NCI-H82 treated with DMSO at 0.1 percent for 48 hours (cell line): ENCODE data around the gene B4GALNT4.
"Not testable (repeated sequence)": the region's sequence is repeated elsewhere in the genome, so short reads cannot be mapped to it uniquely, and the experiment has no call there.

Experiments
- DNase-seq: peaks from one replicate; lab custom pipeline; 2025; ENCODE audit not compliant: unreplicated experiment; lab: John Stamatoyannopoulos, UW

The B4GALNT4 gene

DNA sequence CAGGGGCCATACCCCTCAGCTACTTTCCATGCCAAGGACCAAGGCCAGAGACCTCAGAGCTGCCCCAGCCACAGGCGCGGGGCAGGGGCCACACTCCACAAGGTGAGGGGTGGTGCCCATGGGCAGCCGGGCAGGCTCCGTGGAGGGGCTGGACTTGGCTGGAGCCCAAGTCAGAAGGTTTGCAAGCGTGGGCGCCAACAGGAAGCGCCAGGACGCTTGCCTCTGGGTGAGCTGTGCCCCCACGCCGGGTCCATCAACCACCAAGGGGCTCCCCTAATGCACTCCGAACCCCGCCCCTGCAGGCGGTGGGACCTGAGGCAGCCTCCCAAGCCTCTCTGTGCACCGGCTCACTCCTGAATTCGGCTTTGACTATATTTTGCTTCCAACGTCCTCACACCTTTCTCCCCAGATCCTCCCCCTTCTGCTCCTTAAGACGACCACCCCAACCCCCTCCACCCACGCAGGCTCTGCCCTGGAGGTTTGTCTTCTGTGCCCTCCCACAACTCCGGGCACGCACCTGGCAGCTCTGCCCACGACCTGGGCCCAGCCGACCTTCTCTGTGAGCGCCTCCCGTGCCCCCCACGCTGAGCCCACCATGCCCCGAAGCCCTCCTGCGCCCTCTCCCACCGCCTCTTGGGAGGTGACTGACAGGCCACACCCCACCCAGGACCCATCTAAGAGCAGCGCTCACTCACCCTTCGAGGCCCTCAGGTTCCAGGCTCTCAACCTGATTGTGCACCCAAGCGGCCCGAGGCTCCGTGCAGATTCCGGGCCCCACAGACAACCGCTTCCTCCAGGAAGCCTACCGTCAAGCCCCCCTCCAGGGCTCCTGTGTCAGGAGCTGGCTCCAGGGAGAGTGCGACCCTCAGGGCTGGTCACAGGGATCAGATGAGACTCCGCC lies 22.1 kb downstream of the B4GALNT4 start:
- DNase-seq: no peak

DNA sequence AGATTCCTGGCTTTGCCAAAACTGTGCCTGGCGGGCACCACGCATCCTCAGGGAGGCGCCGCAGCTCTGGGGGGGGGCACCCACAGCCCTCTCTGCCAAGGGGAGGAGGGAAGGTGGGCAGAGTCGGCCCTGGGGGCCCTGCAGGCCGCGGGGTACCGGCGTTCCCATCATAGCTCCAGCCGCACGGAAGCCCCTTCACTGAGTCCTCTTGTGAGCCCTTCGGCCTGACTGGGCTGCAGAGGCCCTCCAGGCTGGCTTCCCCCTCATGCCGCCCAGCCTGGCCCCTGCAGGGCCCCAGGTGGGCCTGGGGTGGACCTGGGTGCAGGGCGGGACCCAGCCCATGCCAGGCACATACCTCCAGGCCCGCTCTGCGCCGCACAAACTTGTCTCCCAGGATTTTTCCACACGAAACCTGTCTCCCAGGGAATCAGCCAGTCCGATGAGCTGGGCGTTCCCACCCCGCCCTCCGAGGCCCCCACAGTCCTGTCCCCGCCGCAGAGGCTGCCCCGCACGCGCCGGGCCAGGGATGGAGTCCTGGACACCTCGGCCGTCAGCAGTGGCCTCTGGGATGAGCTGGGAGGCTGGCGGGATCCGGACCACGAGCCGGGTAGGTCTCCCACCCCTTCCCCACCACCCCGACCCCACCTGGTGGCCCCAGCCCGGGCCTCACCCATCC lies 22.9 kb downstream of the B4GALNT4 start:
- DNase-seq: no peak

DNA sequence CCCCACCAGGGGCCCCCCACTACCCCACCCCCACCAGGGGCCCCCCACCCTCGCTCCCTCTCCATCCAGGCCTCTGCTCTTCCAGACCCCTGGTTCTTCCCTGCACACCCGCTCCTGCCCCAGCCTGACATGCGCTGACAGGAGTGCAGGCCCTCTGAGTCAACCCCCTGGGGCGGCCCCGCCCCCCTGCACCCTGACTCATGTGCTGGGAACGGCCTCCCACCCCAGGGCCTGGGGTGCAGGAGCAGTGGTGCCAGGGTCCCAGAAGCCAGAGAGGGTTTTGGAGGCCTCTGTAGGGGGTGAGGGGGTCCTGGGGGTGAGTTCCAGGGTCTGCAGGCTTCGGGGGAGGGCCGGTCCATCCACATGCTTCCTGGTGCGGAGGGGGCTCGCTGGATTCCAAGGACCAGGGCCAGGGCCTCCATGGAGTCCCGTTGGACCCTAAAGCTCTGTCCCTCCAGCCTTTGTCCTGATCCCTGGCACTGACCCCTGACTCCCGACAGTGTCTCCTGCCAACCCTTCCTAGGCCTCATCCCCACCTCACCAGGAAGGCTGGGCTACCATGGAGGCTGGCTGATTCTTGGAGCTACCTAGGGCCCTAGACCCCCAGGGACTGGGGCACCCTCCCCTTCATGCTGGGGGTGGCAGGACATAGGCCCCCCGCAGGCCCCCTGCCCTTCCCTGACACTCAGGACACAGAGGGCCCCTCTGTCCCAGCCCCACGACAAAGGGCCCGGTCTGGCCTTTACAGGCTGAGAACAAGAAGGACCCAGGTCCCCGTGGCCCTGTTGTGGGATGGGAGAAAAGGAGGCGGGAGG lies 24.1 kb downstream of the B4GALNT4 start:
- no peak for DNase-seq

DNA sequence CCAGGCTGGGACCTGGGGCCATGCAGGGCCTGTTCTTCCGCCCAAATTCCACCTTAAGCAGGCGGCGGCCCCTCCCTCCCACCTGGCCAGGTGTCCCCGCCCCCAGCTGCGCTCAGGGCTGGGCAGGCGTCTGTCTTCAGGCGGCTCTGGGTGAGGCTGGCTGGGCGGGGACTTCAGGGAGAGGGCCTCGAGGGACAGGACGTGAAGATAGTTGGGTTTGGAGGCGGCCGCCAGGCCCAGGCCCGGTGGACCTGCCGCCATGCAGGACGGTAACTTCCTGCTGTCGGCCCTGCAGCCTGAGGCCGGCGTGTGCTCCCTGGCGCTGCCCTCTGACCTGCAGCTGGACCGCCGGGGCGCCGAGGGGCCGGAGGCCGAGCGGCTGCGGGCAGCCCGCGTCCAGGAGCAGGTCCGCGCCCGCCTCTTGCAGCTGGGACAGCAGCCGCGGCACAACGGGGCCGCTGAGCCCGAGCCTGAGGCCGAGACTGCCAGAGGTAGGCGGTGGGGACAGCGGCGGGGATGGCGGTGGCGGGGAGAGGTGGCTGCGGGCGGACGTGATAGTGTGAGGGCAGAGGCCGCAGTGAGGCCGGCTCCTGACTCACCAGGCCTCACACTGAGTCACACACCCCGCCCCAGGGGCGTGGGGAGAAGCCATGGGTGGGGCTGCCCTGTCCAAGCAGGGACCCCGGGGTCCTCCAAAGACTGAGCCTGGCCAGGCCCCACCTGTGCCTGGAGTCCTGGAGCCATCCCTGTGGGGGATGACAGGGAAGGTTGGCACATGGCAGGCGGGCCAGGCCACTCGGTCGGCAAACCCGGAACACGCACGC lies 24.9 kb downstream of the B4GALNT4 start, which contains the start of gene PKP3:
Gene PKP3, plus strand, starts transcription at position 176 of the 824 bp plus-strand sequence. Its CDS starts 84 bp downstream, at position 260.
- DNase-seq: no peak

DNA sequence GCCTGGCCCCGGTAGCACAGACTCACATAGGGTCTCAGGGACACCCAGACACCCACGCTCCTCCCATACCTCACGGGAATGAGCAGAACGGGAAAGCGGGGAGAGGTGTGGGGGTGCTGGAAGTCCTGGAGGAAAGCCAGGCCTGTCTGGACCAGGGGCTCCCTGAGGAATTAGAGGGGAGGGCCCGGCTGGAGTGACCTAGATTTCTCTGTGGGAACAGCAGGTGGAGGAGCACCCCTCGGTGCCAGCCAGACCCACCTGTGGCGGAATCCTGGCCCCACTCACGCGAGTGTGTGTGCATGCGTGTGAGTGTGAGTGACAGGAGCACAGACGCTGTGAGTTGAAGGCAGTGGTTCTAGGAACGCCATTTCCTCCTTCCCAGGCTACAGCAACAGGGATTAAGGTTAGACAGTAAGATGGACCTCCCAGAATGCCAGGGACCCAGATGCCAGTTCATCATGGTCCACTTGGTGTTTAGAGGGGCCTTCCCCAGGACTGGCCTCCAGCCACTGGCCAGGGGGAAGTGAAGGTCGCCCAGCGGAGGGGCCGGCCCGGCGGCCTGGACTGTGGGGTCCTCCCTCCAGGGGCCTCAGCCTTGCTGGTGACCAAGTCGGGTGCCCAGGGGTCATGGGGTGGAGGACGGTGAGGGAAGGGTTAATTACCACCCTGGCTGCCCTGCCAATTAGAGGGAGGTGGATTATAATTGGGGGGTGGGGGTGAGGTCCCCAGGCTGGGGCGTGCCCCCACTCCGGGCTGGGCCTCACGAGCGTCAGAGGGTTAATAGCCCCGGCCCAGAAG lies 25.8 kb downstream of the B4GALNT4 start:
- DNase-seq: no peak

DNA sequence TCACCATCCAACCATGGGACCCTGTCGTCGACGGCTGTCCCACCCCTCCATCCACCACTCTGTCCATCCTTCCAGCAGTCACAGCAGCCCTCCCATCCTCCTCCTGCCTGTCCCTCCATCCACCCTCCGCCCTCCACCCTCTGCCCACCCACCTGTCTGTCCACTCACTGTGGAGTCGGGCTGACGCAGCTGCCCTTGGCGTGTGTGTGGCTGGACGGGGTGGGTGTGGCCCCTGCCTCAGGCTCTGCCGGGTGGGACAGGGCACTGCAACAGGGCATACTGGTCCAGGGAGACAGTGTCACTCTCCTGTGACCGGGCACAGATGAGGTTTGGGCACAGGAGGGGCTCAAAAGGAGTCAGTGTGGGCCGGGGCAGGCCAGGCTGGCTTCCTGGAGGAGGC lies 26.6 kb downstream of the B4GALNT4 start:
- DNase-seq: no peak

DNA sequence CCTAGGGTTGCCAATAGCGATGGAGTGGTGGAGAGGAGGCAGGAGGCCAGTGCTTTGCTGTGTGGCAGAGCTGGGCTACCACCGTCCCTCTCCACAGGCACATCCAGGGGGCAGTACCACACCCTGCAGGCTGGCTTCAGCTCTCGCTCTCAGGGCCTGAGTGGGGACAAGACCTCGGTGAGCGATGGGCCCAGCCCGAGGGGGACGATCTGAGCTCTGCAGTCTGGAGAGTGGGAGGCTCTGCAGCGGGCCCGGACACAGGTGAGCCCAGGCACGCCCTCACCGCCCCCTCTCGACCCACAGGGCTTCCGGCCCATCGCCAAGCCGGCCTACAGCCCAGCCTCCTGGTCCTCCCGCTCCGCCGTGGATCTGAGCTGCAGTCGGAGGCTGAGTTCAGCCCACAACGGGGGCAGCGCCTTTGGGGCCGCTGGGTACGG lies 27.2 kb downstream of the B4GALNT4 start:
- no peak for DNase-seq

DNA sequence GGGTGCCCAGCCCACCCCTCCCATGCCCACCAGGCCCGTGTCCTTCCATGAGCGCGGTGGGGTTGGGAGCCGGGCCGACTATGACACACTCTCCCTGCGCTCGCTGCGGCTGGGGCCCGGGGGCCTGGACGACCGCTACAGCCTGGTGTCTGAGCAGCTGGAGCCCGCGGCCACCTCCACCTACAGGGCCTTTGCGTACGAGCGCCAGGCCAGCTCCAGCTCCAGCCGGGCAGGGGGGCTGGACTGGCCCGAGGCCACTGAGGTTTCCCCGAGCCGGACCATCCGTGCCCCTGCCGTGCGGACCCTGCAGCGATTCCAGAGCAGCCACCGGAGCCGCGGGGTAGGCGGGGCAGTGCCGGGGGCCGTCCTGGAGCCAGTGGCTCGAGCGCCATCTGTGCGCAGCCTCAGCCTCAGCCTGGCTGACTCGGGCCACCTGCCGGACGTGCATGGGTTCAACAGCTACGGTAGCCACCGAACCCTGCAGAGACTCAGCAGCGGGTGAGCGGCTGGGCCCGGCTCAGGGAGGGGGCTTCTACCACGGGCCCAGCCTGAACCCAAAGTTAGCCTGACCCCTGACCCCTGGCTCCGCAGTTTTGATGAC lies 27.7 kb downstream of the B4GALNT4 start:
- DNase-seq: peak; percentile 36

DNA sequence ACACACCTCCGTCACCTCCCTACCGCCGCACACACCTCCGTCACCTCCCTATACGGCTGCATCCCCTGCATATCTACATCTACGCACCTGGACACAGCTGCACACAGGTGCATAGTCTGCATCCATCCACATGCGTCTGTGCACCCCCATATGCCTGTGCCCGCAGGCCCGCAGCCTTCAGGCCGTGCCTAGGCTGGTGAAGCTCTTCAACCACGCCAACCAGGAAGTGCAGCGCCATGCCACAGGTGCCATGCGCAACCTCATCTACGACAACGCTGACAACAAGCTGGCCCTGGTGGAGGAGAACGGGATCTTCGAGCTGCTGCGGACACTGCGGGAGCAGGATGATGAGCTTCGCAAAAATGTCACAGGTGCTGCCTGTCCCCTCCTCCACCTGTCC lies 29.5 kb downstream of the B4GALNT4 start:
- no peak for DNase-seq

DNA sequence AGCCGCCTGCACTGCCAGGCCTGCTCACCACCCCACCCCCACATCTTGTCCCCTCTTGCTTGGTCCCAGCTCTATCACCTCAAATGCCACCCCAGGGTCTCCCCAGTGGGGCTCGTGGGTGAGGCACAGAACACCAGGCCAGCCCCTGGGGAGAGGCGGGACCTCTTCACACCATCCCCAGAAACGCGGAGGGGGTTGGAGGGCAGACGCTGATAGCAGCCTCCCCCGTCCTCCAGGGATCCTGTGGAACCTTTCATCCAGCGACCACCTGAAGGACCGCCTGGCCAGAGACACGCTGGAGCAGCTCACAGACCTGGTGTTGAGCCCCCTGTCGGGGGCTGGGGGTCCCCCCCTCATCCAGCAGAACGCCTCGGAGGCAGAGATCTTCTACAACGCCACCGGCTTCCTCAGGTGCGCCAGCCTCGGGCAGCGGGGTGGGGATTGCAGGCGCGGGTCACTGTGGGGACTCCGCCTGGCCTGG lies 30.5 kb downstream of the B4GALNT4 start:
- DNase-seq: no peak

DNA sequence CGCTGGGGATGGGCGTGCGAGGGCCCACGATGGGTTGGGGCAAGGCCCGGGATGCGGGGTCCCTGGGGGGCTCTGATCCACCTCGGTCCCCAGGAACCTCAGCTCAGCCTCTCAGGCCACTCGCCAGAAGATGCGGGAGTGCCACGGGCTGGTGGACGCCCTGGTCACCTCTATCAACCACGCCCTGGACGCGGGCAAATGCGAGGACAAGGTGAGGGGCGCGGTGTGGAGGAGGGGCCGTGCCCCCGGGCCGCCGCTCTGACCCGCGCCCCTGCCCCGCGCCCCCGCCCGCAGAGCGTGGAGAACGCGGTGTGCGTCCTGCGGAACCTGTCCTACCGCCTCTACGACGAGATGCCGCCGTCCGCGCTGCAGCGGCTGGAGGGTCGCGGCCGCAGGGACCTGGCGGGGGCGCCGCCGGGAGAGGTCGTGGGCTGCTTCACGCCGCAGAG lies 31.0 kb downstream of the B4GALNT4 start:
- DNase-seq: no peak

DNA sequence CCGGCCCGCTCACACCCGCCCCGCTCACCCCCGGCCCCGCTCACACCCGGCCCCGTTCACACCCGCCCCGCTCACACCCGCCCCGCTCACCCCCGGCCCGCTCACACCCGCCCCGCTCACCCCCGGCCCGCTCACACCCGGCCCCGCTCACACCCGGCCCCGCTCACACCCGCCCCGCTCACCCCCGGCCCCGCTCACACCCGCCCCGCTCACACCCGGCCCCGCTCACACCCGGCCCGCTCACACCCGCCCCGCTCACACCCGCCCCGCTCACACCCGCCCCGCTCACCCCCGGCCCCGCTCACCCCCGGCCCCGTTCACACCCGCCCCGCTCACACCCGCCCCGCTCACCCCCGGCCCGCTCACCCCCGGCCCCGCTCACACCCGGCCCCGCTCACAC lies 31.9 kb downstream of the B4GALNT4 start:
- DNase-seq: not testable (repeated sequence)

DNA sequence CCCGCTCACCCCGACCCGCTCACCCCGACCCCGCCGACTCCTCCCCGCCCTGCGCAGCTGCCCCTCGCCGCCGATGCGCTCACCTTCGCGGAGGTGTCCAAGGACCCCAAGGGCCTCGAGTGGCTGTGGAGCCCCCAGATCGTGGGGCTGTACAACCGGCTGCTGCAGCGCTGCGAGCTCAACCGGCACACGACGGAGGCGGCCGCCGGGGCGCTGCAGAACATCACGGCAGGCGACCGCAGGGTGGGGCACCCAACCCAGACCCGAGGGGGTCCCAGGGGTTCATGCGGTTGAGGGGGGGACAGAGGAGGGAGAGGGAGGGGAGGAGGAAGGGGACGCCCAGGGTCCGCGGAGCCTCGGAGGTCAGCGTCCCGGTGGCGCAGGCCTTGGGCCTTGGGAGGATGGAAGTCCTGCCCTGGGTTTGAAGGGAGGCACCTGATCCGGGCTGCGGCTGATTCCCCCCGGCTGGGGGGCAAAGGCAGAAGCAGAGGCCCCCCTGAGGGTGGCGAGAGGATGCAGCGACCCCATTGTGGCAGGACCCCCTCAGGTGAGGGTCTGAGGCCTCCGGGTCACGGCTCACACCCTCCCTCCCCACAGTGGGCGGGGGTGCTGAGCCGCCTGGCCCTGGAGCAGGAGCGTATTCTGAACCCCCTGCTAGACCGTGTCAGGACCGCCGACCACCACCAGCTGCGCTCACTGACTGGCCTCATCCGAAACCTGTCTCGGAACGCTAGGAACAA lies 33.9 kb downstream of the B4GALNT4 start:
- no peak for DNase-seq

DNA sequence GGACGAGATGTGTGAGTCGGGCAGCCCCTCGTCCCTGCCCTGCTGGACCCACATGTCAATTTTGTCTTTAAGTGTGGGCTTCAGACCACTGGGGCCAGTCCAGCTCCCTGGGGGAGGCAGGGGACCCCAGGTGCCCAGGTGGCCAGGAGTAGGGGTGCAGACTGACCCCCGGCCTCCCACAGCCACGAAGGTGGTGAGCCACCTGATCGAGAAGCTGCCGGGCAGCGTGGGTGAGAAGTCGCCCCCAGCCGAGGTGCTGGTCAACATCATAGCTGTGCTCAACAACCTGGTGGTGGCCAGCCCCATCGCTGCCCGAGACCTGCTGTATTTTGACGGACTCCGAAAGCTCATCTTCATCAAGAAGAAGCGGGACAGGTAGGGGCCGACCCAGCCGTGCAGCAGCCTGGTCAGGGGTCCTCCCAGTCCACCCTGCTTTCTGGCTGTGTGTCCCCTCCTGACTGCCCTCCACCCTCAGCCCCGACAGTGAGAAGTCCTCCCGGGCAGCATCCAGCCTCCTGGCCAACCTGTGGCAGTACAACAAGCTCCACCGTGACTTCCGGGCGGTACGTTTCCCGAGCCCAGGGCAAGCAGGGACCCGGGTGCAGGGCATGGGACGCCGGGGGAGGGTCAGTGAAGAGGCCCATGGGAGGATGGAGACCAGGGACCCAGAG lies 34.6 kb downstream of the B4GALNT4 start:
- DNase-seq: no peak

DNA sequence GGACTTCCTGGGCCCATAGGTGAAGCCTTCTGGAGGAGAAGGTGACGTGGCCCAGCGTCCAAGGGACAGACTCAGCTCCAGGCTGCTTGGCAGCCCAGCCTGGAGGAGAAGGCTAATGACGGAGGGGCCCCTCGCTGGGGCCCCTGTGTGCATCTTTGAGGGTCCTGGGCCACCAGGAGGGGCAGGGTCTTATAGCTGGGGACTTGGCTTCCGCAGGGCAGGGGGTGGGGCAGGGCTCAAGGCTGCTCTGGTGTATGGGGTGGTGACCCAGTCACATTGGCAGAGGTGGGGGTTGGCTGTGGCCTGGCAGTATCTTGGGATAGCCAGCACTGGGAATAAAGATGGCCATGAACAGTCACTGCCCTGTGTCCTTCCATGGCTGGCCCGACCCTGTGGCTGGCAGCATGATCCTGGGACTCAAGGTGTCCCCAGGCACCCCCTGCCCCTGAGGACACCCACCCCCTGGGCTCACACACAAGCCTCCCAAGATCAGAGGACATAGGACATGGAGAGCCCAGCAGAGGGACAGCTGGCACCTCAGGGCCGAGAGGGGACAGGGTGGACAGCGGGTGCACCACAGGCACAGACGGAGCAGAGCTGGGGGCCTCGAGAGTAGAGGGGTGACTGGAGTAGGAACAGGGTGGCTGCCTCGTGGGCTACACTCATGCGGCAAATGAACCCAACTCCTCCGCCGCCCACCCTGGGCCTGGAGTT lies 35.4 kb downstream of the B4GALNT4 start:
- no peak for DNase-seq

DNA sequence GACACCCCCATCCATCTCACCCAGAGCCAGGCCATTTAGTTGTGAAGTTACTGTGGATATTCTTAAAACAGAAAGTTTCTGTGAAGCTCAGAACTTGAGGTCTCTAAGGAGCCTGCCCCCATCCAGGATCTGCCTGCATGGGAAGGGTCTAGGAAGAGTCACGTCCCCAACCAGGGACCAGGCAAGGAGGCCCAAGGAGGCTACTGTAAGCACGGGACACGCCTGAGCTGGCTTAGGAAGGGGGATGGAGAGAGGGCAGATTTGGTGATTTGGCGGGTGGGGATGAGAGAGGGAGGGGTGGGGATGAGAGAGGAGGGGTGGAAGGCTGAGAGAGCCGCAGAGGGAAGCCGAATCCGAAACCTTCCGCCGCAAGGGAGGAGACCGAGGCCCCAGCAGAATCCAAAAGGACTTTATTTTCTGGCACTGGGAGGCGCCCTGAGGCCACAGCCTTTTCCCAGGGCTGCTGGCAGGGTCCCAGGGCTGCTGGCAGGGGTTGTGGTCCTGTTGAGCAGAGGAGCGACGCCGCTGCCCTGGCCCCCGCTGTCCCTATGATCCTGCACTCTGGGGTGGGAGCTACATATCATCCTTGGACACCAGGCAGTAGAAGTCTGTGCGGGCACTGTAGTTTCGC lies 36.1 kb downstream of the B4GALNT4 start:
- DNase-seq: no peak
